Activated T-helper 1 cell treated with Interleukin-2 at 50 U/mL for 16 hours (primary cell): ENCODE data around the gene TRMT2A.

Experiments
- DNase-seq: peaks from one replicate; pipeline ENCODE4 v3.0.0-alpha.2; 2020; ENCODE audit warnings: low read depth

The TRMT2A gene

GRCh38 chr22:20118300-20119020 lies 1.4 kb upstream of the TRMT2A start:
- no peak for DNase-seq

GRCh38 chr22:20117633-20118299 lies 740 bp upstream of the TRMT2A start:
- no peak for DNase-seq

- no peak for DNase-seq
Measured at GRCh38 chr22:20116376-20116950, 563 bp downstream of the TRMT2A start.

GRCh38 chr22:20115691-20116375 lies 1.2 kb downstream of the TRMT2A start, which contains the start of gene RANBP1:
Gene RANBP1 (plus strand): TSS chr22:20116104. CDS start chr22:20116185, 81 bp downstream.
- no peak for DNase-seq

GRCh38 chr22:20114506-20115475 lies 2.2 kb downstream of the TRMT2A start:
- no peak for DNase-seq

GRCh38 chr22:20113551-20114310 lies 3.3 kb downstream of the TRMT2A start:
- DNase-seq = no peak

- no peak for DNase-seq
Measured at GRCh38 chr22:20112623-20113511, 4.2 kb downstream of the TRMT2A start.

- DNase-seq = no peak
Measured at GRCh38 chr22:20111689-20112622, 5.1 kb downstream of the TRMT2A start.

GRCh38 chr22:20111045-20111688 lies 5.9 kb downstream of the TRMT2A start:
- DNase-seq = no peak

GRCh38 chr22:20110359-20110985 lies 6.6 kb downstream of the TRMT2A start:
- no peak for DNase-seq

- DNase-seq = no peak
Measured at GRCh38 chr22:20109411-20110358, 7.3 kb downstream of the TRMT2A start.

GRCh38 chr22:20108757-20109230 lies 8.2 kb downstream of the TRMT2A start:
- no peak for DNase-seq

- DNase-seq = no peak
Measured at GRCh38 chr22:20107951-20108756, 8.9 kb downstream of the TRMT2A start.

GRCh38 chr22:20107471-20107901 lies 9.5 kb downstream of the TRMT2A start:
- DNase-seq = no peak

GRCh38 chr22:20106849-20107237 lies 10.2 kb downstream of the TRMT2A start:
- DNase-seq = no peak
